ENCODE measurements around the gene OCIAD1.

- TF ChIP-seq ARNT (IDR thresholded peaks at IDR 0.05), result no peak
- TF ChIP-seq FOXK2 (IDR thresholded peaks at IDR 0.05), result no peak
- no peak for TF ChIP-seq FOXM1 (IDR thresholded peaks at IDR 0.05; ENCODE audit: borderline replicate concordance)
Measured at GRCh38 chr4:48862661-48863060, 31.8 kb downstream of the OCIAD1 start.

All from HEK293T (cell line).